Right lobe of liver (tissue), 6 donors: ENCODE data around the gene GRIN3A. TPM values are rescaled to one million over a fixed set of nuclear protein-coding genes. Genes with fewer than 3 reads are reported as not detected.

Experiments used
- ATAC-seq, 4 donors: fragments of 200-7000 bp; cut with Tn5 transposase; one replicate each; pipeline ENCODE4 v1.9.1; 2020; ENCODE audit warnings: mild to moderate bottlenecking in 4 of 4, moderate library complexity in 4 of 4
- DNase-seq, 3 donors: peaks; one replicate each; pipeline ENCODE4 v3.0.0-alpha.2; 2020
- H3K27ac ChIP-seq, 3 donors: fragments of 200-600 bp; one replicate each; pipeline ENCODE4 v1.8.0; 2022
- H3K27me3 ChIP-seq, 2 donors: fragments of 200-600 bp; one replicate each; pipeline ENCODE4 v1.8.0; 2022
- H3K36me3 ChIP-seq, 4 donors: fragments of 200-600 bp; sonication (generic) in 1 of 4; one replicate each; pipeline versions ENCODE4 v1.5.1 to v1.8.0; 2017 to 2022; ENCODE audit warnings: control low read depth in 1 of 4
- H3K4me1 ChIP-seq, 4 donors: fragments of 200-600 bp; sonication (generic) in 1 of 4; one replicate each; pipeline versions ENCODE4 v1.5.1 to v1.8.0; 2017 to 2022; ENCODE audit warnings: control low read depth in 1 of 4
- H3K4me3 ChIP-seq, 3 donors: fragments of 200-600 bp; one replicate each; pipeline ENCODE4 v1.8.0; 2022
- H3K9me3 ChIP-seq, 4 donors: fragments of 200-600 bp; sonication (generic) in 1 of 4; one replicate each; pipeline versions ENCODE4 v1.5.1 to v1.8.0; 2017 to 2022; ENCODE audit warnings: control low read depth in 1 of 4
- CTCF ChIP-seq, 4 donors: fragments of 200-600 bp in 3 of 4; fragments of 450-650 bp in 1 of 4; IDR thresholded peaks; one replicate each; pipeline versions ENCODE4 v1.5.1 to v1.8.0; 2016 to 2022; ENCODE audit warnings: antibody characterized with exemption in 4 of 4, mild to moderate bottlenecking in 2 of 4
- POLR2A ChIP-seq: fragments of 450-650 bp; IDR thresholded peaks from one replicate; pipeline ENCODE4 v1.6.1; 2017; ENCODE audit warnings: antibody characterized with exemption, mild to moderate bottlenecking
- WGBS: methylation state at CpG from one replicate; pipeline ENCODE4 v1.1.6; 2018; ENCODE audit warnings: low coverage, low lambda C conversion rate; ENCODE audit not compliant: insufficient coverage; ENCODE audit errors: missing lambda C conversion rate; 5-methylcytosine and 5-hydroxymethylcytosine counted together
- intact Hi-C, 2 donors: fragments of 100-400 bp; cut with DNase I; formaldehyde crosslinking; loops; one replicate each; pipeline versions ENCODE4 v1.11.2 to v1.14.1; 2022
- total RNA-seq, 6 experiments: library from RNA; depleted of rRNA in 2 of 6; stranded (reverse); fragments of >200 nt in 2 of 6; fragmentation: NEBNext Ultra II Directional in 3 of 6; extraction: Animal tissue kit (Norgen Biotek cat#: 25700) in 3 of 6; gene quantifications; one replicate each; pipeline versions ENCODE4 v1.1.0 to v1.2.4, GENCODE V29; 2016 to 2023
- donor health status: DM: no; HTN: yes; CAD: no.
- donor health status: DM: no; HTN: no; CAD: no.
- donor health status: DM: no; HTN: no; CAD: no.
- donor health status: DM: no; HTN: yes; CAD: no.
- donor health status: DM: no; HTN: yes; CAD: no.

The GRIN3A gene
- total RNA-seq, 6 experiments from 2014 or later = 0.05 to 0.44 (median 0.09) TPM; not detected in 1

GRCh38 chr9:101636247-101636646 lies 102.2 kb downstream of the GRIN3A start:
- no peak for DNase-seq
- Histone ChIP-seq H3K27ac (no peak overlapping the region), H3K9me3 (no peaks in the 10 kb centered on the region), H3K27me3 (no peaks in the 10 kb centered on the region), H3K4me1 (peaks cover 0 to 43% (median 11%) of the 10 kb centered on the region in 4 donors), H3K4me3 (no peak overlapping the region), H3K36me3 (no peaks in the 10 kb centered on the region)
- WGBS = 55% methylated on average over 3 of the region's 3 CpGs
- TF ChIP-seq CTCF (IDR thresholded peaks at IDR 0.05) (no peak), POLR2A (no peak)
- intact Hi-C loops = no loop called here
- no peak for ATAC-seq

- WGBS = 80% methylated on average over 1 of the region's 1 CpG
- ATAC-seq (peak in 1 of 4 donors; percentile 31), DNase-seq (no peak)
- H3K9me3 ChIP-seq = no peaks in the 10 kb centered on the region
- H3K27ac ChIP-seq = no peak overlapping the region
- peaks cover 0 to 48% (median 10%) of the 10 kb centered on the region in 4 donors for H3K4me1 ChIP-seq
- no peaks in the 10 kb centered on the region for H3K27me3 ChIP-seq
- H3K36me3 ChIP-seq = no peaks in the 10 kb centered on the region
- H3K4me3 ChIP-seq = no peak overlapping the region
- TF ChIP-seq POLR2A (no peak), CTCF (IDR thresholded peaks at IDR 0.05) (peak in 1 of 4 donors; percentile 9)
- intact Hi-C loops = no loop called here
These were observed 103.0 kb downstream of the GRIN3A start for GRCh38 chr9:101635473-101635872.

GRCh38 chr9:101634741-101635409 lies 103.6 kb downstream of the GRIN3A start:
- H3K4me1 ChIP-seq = peaks cover 0 to 48% (median 11%) of the 10 kb centered on the region in 4 donors
- intact Hi-C loops = no loop called here
- H3K27me3 ChIP-seq = no peaks in the 10 kb centered on the region
- ATAC-seq (no peak), DNase-seq (no peak)
- no peak overlapping the region for H3K27ac ChIP-seq
- no peak for TF ChIP-seq CTCF (IDR thresholded peaks at IDR 0.05)
- WGBS = 74% methylated on average over 4 of the region's 4 CpGs
- no peak overlapping the region for H3K4me3 ChIP-seq
- H3K36me3 ChIP-seq = no peaks in the 10 kb centered on the region
- no peaks in the 10 kb centered on the region for H3K9me3 ChIP-seq

GRCh38 chr9:101632611-101633010 lies 105.8 kb downstream of the GRIN3A start:
- H3K9me3 ChIP-seq = no peaks in the 10 kb centered on the region
- DNase-seq = no peak
- no peak overlapping the region for H3K27ac ChIP-seq
- intact Hi-C loops = no loop called here
- H3K4me3 ChIP-seq = no peak overlapping the region
- H3K27me3 ChIP-seq = no peaks in the 10 kb centered on the region
- 78% methylated on average over 1 of the region's 1 CpG for WGBS
- no peak for ATAC-seq
- no peak for TF ChIP-seq POLR2A
- no peak for TF ChIP-seq CTCF (IDR thresholded peaks at IDR 0.05)
- peaks cover 0 to 28% (median 6%) of the 10 kb centered on the region in 4 donors for H3K4me1 ChIP-seq
- no peaks in the 10 kb centered on the region for H3K36me3 ChIP-seq
